Osteocyte (in vitro differentiated cells): Measurements from ENCODE around the gene CXADR. TPM values are rescaled to one million over a fixed set of nuclear protein-coding genes. Genes with fewer than 3 reads are reported as not detected.
A peak's percentile ranks its signal among the peaks of the same experiment; 100 is the strongest.
"Not testable (repeated sequence)": the region's sequence is repeated elsewhere in the genome, so short reads cannot be mapped to it uniquely, and the experiment has no call there.

Source experiments
- DNase-seq: peaks from one replicate; pipeline ENCODE4 v3.0.0; 2021; ENCODE audit warnings: mixed read lengths; ENCODE audit not compliant: unreplicated experiment; ENCODE audit errors: extremely low spot score
- H3K27ac Mint-ChIP-seq: one replicate; pipeline ENCODE4 v1.8.0; 2021; ENCODE audit warnings: mild to moderate bottlenecking, mixed read lengths; ENCODE audit not compliant: unreplicated experiment
- H3K27me3 Mint-ChIP-seq: one replicate; pipeline ENCODE4 v1.8.0; 2021; ENCODE audit warnings: mixed read lengths; ENCODE audit not compliant: unreplicated experiment
- H3K36me3 Mint-ChIP-seq: one replicate; pipeline ENCODE4 v1.8.0; 2021; ENCODE audit warnings: mixed read lengths; ENCODE audit not compliant: unreplicated experiment
- H3K4me1 Mint-ChIP-seq: one replicate; pipeline ENCODE4 v1.8.0; 2021; ENCODE audit warnings: mixed read lengths; ENCODE audit not compliant: unreplicated experiment
- H3K4me3 Mint-ChIP-seq: one replicate; pipeline ENCODE4 v1.8.0; 2021; ENCODE audit warnings: mild to moderate bottlenecking, moderate library complexity, mixed read lengths; ENCODE audit not compliant: unreplicated experiment
- H3K9me3 Mint-ChIP-seq: one replicate; pipeline ENCODE4 v1.8.0; 2021; ENCODE audit warnings: mixed read lengths; ENCODE audit not compliant: unreplicated experiment
- CTCF ChIP-seq: fragments of 200-600 bp; sonication (generic); IDR thresholded peaks from 2 replicates; pipeline ENCODE4 v1.5.0; 2021; ENCODE audit warnings: antibody characterized with exemption, mild to moderate bottlenecking, moderate library complexity
- total RNA-seq: library from RNA; stranded (reverse); gene quantifications from 2 replicates; pipeline ENCODE4 v1.2.1, GENCODE V29; 2021

CXADR gene
- total RNA-seq, 1 donor from 2014 or later: 0.11 TPM

DNA sequence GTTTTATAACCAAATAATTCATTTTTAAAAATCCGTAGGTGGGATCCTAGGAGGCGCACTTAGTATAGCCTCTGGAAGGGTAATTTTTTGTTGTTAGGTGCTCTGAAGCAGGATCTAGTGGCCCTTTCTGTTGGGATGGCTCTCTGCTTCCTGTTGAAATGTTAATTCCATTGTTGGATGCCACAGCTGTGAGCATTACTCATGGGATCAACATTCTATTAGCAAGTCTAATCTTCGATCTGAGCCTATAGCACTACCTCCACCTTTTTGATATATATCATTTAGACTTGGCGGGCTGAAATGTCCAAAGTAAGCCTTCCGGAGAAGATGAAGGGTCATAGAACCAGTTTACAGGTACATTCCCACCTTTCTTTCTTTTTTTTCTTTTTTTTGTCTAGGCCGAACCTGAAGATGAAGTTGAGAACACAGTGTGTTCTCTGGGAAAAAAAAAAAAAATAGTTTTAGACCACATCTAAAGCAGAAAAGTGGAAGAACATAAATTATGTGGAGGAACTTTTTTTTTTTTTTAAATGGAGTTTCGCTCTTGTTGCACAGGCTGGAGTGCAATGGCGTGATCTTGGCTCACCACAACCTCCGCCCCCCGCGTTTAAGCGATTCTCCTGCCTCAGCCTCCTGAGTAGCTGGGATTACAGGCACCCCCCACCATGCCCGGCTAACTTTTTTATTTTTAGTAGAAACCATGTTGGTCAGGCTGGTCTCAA is 1.4 kb downstream of the CXADR start:
- no peak for DNase-seq
- H3K4me1 Mint-ChIP-seq: peaks cover 10% of the 10 kb centered on the region
- H3K27ac Mint-ChIP-seq: no peak overlapping the region
- H3K4me3 Mint-ChIP-seq: peak overlapping the region; percentile 82
- no peak for TF ChIP-seq CTCF
- no peaks in the 10 kb centered on the region for H3K9me3 Mint-ChIP-seq
- peaks cover 57% of the 10 kb centered on the region for H3K27me3 Mint-ChIP-seq
- H3K36me3 Mint-ChIP-seq: no peaks in the 10 kb centered on the region

DNA sequence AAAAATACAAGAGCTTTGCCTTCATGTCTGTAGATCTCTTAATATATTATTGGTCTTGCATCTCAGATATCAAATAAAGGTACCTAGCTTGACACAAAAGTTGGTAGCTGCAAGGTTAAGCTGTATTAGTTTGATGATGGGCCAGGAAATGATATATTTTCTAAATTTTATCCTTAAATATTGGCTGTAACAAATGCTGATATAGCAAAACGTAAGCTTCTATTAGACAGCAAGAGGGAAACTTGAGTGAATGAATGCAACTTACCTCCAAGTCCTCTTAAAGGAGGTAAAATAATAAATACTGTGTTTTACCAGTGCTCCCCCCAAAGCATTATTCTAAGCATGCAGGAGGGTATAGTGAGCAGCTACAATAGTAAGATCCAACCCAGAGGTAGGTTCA is 4.2 kb downstream of the CXADR start:
- H3K9me3 Mint-ChIP-seq, H3K4me3 Mint-ChIP-seq, H3K27ac Mint-ChIP-seq, DNase-seq, H3K36me3 Mint-ChIP-seq: not testable (repeated sequence)
- Mint-ChIP-seq H3K4me1 (peaks cover 10% of the 10 kb centered on the region), H3K27me3 (peaks cover 40% of the 10 kb centered on the region)

DNA sequence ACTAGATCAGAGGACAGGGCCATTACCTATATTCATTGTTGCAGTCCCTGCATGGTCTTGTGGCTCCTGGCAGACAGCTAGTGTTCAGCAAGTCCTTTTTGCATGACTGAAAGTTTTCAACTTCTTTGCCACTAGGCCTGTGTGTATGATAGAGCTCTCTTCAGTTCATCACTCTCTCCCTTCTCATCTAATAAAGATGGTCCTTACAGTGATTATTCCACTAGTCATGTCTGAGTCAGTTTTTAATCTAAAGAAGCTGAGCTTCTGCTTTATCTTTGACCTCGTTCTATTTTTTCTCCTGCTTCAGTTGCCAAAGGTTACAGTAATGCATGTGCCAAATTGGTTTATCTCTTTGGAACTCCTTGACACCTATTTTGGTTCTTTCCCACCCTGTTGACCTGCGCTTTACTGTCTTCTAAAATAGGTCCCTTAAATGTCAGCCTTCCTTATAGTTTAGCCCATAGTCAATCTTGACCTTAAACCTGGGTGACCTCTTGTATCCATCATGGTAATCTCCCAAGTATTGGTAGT is 6.4 kb downstream of the CXADR start:
- Mint-ChIP-seq H3K27ac (no peak overlapping the region), H3K9me3 (no peaks in the 10 kb centered on the region), H3K4me1 (no peaks in the 10 kb centered on the region), H3K27me3 (peaks cover 27% of the 10 kb centered on the region), H3K36me3 (no peaks in the 10 kb centered on the region), H3K4me3 (no peak overlapping the region)
- no peak for DNase-seq
- TF ChIP-seq CTCF: no peak

DNA sequence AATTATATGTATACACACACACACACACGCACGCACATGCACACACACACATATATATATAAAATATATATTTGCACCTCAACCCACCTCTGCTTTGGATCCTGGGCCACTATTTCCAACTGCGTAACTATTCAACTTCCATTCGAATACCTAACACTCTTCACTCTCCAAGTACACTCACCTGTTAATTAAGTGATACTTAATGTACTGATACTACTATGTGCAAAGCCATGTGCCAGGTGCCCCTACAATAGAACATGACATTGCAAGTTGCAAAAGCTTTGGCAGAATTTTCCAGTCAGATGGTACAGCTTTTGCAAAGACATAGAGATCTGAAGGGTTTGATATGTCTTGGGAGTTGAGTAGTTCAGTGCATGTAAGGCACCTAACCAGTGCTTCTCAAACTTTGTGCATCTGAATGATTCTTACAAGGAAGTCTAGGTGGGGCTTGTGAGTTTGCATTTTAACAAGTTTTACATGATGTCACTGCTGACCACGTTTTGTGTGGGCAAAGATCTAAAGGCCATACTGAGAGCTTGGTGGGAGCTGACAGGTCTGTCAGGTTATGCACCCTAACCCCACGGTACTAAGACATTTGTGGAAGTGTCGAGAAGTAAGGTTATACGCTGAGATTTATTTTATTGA is 7.2 kb downstream of the CXADR start:
- no peak for DNase-seq
- no peaks in the 10 kb centered on the region for H3K4me1 Mint-ChIP-seq
- no peak overlapping the region for H3K27ac Mint-ChIP-seq
- H3K27me3 Mint-ChIP-seq: peaks cover 20% of the 10 kb centered on the region
- no peaks in the 10 kb centered on the region for H3K36me3 Mint-ChIP-seq
- no peaks in the 10 kb centered on the region for H3K9me3 Mint-ChIP-seq
- no peak for TF ChIP-seq CTCF
- H3K4me3 Mint-ChIP-seq: no peak overlapping the region

DNA sequence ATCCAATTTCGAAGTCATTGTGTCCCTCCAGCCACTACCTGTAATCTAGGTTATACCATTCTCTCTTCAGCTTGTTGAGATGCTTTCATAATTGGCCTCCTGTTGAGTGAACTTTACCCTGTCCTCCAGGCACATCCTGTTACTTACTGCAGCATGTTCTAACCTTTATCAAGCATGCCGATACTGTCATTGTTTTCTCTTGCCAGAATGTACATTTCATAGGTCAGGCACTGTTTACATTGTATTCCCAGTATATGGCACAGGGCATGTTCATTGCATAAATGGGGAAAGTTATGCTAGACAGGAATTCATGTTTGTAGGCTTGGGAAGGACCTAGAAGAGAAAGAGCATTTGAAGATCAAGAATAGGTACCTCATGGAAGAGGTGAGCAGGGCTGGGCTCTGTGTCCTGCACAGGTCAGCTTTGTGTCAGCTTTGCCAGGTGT is 10.2 kb downstream of the CXADR start:
- Mint-ChIP-seq H3K27me3 (peaks cover 8% of the 10 kb centered on the region), H3K27ac (no peak overlapping the region), H3K9me3 (no peaks in the 10 kb centered on the region), H3K4me1 (no peaks in the 10 kb centered on the region), H3K36me3 (no peaks in the 10 kb centered on the region), H3K4me3 (no peak overlapping the region)
- no peak for DNase-seq
- TF ChIP-seq CTCF: no peak

DNA sequence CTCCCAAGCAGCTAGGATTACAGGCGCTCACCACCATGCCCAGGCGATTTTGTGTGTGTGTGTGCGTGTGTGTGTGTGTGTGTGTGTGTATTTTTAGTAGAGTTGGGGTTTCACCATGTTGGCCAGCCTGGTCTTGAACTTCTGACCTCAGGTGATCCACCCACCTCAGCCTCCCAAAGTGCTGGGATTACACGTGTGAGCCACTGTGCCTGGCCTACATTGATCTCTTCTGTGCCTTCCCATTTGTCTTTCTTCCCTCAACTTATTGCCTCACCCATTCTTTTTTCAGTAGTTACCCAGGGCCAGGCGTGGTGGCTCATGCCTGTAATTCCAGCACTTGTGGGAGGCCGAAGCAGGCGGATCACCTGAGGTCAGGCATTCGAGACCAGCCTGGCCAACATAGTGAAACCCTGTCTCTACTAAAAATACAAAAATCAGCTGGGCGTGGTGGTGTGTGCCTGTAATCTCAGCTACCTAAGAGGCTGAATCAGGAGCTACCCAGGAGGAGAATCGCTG is 11.2 kb downstream of the CXADR start:
- H3K36me3 Mint-ChIP-seq, H3K4me3 Mint-ChIP-seq, H3K9me3 Mint-ChIP-seq, H3K4me1 Mint-ChIP-seq, H3K27me3 Mint-ChIP-seq, H3K27ac Mint-ChIP-seq, DNase-seq: not testable (repeated sequence)
